ENCODE results near the gene TEX50. TPM values are rescaled to one million over a fixed set of nuclear protein-coding genes. Genes with fewer than 3 reads are reported as not detected.
"Not testable (repeated sequence)": the region's sequence is repeated elsewhere in the genome, so short reads cannot be mapped to it uniquely, and the experiment has no call there.

Gene TEX50
- total RNA-seq, 1 donor: not detected

DNA sequence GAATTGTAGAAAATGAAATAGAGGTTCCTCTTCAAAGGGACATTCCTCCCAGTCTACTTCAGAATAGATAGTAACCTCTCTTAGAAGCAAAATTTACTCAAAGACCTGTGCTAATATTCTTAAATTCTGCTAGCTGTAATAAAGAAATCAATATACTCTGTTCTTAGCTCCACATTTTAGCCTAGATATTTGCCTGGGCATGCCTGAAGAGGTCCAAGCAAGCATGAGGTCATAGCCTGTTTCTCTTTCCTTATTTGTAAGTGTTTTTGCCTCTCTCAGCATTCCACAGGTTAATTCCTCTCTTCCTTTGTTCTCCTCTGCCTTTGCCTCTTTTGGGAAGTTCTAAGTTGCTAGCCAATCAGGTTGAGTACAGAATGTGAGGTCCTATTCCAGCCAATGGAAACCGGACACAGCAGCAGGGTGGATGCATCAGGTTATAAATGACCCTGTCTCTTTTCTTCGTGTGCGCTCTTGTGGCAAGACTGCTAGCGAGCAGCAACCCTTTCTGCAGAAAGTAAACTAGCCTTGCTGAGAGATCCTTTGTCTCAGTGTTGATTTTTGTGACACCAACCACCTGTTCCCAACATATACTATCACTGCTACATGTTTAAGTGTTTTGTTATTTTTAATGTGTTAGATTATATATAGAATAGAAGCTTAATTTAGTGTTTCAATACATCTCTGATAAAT lies 7.5 kb downstream of the TEX50 start:
- H3K4me1 ChIP-seq (ENCODE audit: insufficient read depth, low read length); H3K27me3 ChIP-seq (ENCODE audit: insufficient read depth, low read length); H3K4me3 ChIP-seq (ENCODE audit: low read length); H3K9me3 ChIP-seq (ENCODE audit: low read depth, low read length): not testable (repeated sequence)

DNA sequence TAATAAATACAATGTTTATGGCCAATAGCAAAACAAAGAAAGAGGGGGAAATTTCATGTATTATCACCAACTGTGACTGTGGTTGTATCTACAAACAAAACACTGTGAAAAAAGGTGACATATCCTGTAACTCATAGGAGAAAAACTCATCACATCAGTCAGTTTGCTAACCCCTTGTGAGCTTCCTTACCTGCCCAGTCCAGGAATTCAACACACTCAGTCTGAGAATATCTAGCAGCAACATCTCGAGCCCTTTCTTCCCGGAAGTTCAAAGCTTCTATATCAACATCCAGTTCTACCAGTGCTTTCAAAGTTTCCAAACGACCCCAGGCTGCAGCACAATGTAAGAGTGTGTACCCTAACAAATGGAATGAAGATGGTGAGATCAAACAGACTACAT lies 11.5 kb downstream of the TEX50 start:
- no peaks in the 10 kb centered on the region for H3K9me3 ChIP-seq (ENCODE audit: low read depth, low read length)
- no peaks in the 10 kb centered on the region for H3K4me1 ChIP-seq (ENCODE audit: insufficient read depth, low read length)
- no peaks in the 10 kb centered on the region for H3K27me3 ChIP-seq (ENCODE audit: insufficient read depth, low read length)

DNA sequence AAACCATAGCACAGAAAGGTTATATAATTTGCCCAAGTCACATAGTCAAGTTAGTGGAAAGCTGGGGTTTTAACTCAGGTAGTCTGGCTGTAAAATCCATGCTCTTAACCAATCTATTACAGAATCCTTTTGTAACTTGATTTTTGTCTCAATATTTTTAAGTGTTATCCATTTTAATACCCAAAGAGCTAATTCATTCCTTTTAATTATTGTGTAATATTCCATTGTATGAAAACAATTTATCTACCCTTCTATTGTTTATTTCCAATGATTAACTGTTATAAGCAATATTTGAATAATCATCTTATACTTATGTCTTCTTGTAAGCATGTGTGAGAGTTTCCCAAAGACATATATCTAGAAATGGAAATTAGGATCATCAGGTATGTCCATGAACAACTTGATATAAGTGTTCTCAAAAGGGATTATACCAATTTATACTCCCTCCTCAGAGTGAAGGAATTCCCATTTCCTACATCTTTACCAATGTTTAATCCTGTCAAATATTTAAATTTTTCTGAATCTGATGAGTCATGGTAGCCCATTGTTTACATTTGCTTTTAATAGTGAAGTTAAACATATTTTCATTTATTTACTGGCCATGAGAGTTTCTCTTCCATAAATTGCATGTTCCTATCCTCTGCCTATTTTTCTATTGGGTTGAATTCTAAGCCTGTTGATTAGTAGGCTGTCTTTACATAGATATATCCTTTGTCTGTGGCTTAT lies 13.9 kb downstream of the TEX50 start:
- Histone ChIP-seq H3K27me3 (ENCODE audit: insufficient read depth, low read length) (no peaks in the 10 kb centered on the region), H3K4me3 (ENCODE audit: low read length) (no peak overlapping the region), H3K4me1 (ENCODE audit: insufficient read depth, low read length) (no peaks in the 10 kb centered on the region), H3K9me3 (ENCODE audit: low read depth, low read length) (no peaks in the 10 kb centered on the region)

More for the DNA sequence above, 11.5 kb downstream of the TEX50 start:
- H3K4me3 ChIP-seq (ENCODE audit: low read length): no peak overlapping the region

DNA sequence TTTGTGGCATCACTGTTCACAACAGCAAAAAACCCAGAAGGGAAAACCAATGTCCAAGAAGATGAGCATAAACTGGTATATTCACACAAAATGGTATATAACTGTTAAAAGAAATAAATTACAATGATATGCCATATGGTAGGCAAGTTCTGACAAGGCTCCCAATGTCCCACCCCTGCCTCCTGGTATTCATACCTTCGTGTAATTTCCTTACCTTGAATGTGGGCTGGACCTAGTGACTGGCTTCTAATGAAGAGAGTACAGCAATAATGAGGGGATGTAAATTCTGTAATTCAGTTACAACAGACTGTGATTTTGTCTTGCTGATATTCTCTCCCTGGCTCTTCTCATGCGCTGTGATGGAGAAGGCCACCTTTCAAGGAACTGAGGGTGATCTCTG lies 25.2 kb downstream of the TEX50 start:
- Histone ChIP-seq H3K4me3 (ENCODE audit: low read length) (no peak overlapping the region), H3K27me3 (ENCODE audit: insufficient read depth, low read length) (no peaks in the 10 kb centered on the region), H3K9me3 (ENCODE audit: low read depth, low read length) (no peaks in the 10 kb centered on the region), H3K4me1 (ENCODE audit: insufficient read depth, low read length) (no peaks in the 10 kb centered on the region)

DNA sequence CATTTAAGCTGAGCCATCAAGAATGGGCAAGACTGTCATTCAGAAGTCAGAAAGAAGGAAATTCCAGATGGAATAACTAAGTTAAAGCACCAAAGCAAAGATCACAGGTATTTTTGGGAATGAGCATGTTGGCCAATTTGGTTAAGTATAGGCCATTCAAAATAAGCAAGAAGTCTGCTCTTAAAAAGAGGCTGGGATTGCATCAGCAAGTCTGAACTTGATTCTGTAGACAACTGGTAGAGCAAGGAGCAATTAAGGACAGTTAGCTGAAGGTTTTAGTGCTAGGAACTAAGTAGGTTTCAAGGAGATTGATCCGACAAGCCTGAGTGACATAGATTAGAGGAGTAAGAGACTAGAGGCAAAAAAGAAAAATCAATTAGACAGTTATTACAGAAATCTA lies 26.1 kb downstream of the TEX50 start:
- no peaks in the 10 kb centered on the region for H3K4me1 ChIP-seq (ENCODE audit: insufficient read depth, low read length)
- no peaks in the 10 kb centered on the region for H3K9me3 ChIP-seq (ENCODE audit: low read depth, low read length)
- no peaks in the 10 kb centered on the region for H3K27me3 ChIP-seq (ENCODE audit: insufficient read depth, low read length)
- H3K4me3 ChIP-seq (ENCODE audit: low read length): no peak overlapping the region

DNA sequence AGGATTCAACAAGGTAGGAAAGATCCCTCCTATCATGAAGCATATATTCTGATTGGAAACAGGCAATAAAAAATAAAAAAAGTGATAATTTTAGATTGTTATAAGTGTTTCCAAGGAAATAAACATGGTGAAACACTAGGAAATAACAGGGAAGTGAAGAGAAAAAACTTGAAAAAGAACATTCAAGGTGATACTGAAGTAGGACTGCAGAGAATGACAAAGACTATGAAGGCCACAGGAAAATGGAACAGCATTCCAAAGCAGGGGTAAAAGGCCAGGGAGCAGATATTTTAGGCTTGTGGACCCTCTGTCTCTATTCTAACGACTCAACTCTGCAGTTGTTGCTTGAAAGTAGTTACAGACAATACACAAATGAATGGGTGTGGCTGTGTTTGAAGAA lies 26.6 kb downstream of the TEX50 start:
- no peak overlapping the region for H3K4me3 ChIP-seq (ENCODE audit: low read length)
- no peaks in the 10 kb centered on the region for H3K9me3 ChIP-seq (ENCODE audit: low read depth, low read length)
- H3K4me1 ChIP-seq (ENCODE audit: insufficient read depth, low read length): no peaks in the 10 kb centered on the region
- H3K27me3 ChIP-seq (ENCODE audit: insufficient read depth, low read length): no peaks in the 10 kb centered on the region

DNA sequence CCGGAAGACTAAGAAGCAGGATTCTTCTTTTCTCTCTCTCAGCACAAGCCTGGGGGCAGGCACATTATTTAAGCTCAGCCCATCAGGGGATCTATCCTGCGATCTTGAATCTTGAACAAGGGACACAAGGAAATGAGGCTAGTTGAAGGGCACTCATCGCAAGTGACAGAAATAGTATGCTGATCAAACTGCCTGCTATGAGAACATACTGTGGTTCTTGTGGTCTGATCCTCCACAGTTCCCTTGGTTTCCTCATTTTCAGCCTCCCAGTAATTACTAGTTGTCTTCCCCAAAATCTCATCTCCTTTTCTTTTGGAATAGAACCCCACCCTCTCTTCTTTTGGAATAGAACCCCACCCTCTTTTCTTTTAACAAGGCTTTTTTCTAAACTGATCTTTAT lies 28.0 kb downstream of the TEX50 start:
- Histone ChIP-seq H3K27me3 (ENCODE audit: insufficient read depth, low read length) (peaks cover 2% of the 10 kb centered on the region), H3K9me3 (ENCODE audit: low read depth, low read length) (no peaks in the 10 kb centered on the region), H3K4me3 (ENCODE audit: low read length) (no peak overlapping the region), H3K4me1 (ENCODE audit: insufficient read depth, low read length) (no peaks in the 10 kb centered on the region)

DNA sequence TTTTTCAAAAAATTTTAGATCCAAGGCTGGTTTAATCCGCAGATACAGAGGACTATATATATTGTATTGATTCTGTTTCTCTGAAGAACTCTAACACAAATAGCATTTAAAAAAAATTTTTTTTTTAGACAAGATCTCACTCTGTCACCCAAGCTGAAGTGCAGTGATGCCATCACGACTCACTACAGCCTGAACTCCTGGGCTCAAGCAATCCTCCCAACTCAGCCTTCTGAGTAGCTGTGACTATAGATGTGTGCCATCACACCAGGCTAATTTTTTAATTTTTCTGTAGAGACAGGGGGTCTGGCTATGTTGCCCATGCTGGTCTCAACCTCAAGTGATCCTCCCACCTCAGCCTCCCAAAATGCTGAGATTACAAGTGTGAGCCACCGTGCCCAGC lies 31.5 kb downstream of the TEX50 start:
- H3K4me1 ChIP-seq (ENCODE audit: insufficient read depth, low read length): peaks cover 6% of the 10 kb centered on the region
- peaks cover 25% of the 10 kb centered on the region for H3K27me3 ChIP-seq (ENCODE audit: insufficient read depth, low read length)
- H3K9me3 ChIP-seq (ENCODE audit: low read depth, low read length): no peaks in the 10 kb centered on the region
- H3K4me3 ChIP-seq (ENCODE audit: low read length): no peak overlapping the region

DNA sequence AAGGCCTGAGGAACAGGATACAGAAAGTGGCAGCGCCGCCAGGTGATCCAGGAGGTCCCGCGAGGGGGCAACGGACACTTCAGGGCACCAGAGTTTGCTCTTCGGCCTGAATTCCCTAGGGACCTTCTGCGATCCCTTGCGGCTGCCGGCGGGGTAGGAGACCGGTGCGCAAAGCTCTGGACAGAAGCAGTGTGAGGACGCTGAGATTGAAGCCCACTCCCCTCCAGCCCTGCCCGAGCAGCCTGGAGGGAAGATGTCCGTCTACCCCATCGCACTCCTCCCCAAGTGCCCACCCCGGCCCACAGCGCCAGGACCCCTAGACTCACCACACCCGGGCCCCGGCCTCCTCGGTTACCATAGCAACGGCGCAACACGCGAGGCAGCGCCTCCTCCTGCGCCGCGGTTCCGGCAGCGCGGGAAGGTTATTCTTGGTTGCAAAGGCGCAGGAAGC lies 34.4 kb downstream of the TEX50 start, which contains the start of gene ANKRD45:
TSS of gene ANKRD45 (minus strand) at position 361 of the 451 bp plus-strand sequence. CDS start 10,433 bp downstream, outside the sequence.
- Histone ChIP-seq H3K9me3 (ENCODE audit: low read depth, low read length) (no peaks in the 10 kb centered on the region), H3K4me3 (ENCODE audit: low read length) (no peak within 1 kb of the TSS), H3K4me1 (ENCODE audit: insufficient read depth, low read length) (peaks cover 6% of the 10 kb centered on the region), H3K27me3 (ENCODE audit: insufficient read depth, low read length) (peaks cover 25% of the 10 kb centered on the region)

DNA sequence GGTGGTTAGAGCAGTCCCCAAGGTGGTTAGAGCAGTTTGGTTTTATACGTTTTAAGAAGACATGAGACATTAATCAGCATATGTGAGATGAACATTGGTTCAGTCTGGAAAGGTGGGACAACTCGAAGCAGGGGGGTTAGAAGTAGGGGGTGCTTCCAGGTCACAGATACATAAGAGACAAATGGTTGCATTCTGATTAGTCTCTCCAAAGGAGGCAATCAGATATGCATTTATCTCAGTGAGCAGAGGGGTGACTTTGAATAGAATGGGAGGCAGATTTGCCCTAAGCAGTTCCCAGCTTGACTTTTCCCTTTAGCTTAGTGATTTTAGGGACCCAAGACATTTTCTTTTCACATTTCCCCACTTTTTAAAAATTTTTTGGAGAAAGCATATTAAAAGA lies 39.4 kb downstream of the TEX50 start:
- not testable (repeated sequence) for H3K4me3 ChIP-seq (ENCODE audit: low read length); H3K4me1 ChIP-seq (ENCODE audit: insufficient read depth, low read length); H3K9me3 ChIP-seq (ENCODE audit: low read depth, low read length); H3K27me3 ChIP-seq (ENCODE audit: insufficient read depth, low read length)

DNA sequence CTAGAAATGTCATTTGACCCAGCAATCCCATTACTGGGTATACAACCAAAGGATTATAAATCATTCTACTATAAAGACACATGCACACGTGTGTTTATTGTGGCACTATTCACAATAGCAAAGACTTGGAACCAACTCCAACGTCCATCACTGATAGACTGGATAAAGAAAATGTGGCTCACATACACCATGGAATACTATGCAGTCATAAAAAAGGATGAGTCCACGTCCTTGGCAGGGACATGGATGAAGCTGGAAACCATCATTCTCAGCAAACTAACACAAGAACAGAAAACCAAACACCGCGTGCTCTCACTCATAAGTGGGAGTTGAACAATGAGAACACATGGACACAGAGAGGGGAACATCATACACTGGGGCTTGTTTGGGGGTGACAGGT lies 45.0 kb downstream of the TEX50 start:
- not testable (repeated sequence) for H3K4me1 ChIP-seq (ENCODE audit: insufficient read depth, low read length); H3K27me3 ChIP-seq (ENCODE audit: insufficient read depth, low read length); H3K9me3 ChIP-seq (ENCODE audit: low read depth, low read length); H3K4me3 ChIP-seq (ENCODE audit: low read length)

DNA sequence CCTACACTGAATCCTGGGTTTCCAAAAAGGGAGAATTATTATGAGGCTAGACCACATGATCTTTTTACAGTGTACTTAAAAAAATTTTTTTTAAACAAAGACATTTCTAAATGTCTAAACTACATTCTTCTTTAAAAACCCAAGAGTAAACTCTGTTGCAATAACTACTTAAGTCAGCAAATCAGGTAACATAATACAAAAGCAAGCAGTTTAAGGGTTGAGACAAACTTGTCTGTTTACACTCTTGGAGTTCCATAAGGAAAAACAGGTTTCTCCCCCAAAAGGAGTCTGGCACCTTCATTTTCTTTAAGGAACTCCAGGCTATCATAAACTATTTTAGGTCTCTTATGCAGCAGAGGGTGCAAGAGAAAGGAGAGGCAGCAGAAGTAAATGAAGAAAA lies 47.0 kb downstream of the TEX50 start:
- H3K4me3 ChIP-seq (ENCODE audit: low read length): no peak overlapping the region
- no peaks in the 10 kb centered on the region for H3K4me1 ChIP-seq (ENCODE audit: insufficient read depth, low read length)
- no peaks in the 10 kb centered on the region for H3K27me3 ChIP-seq (ENCODE audit: insufficient read depth, low read length)
- H3K9me3 ChIP-seq (ENCODE audit: low read depth, low read length): no peaks in the 10 kb centered on the region

DNA sequence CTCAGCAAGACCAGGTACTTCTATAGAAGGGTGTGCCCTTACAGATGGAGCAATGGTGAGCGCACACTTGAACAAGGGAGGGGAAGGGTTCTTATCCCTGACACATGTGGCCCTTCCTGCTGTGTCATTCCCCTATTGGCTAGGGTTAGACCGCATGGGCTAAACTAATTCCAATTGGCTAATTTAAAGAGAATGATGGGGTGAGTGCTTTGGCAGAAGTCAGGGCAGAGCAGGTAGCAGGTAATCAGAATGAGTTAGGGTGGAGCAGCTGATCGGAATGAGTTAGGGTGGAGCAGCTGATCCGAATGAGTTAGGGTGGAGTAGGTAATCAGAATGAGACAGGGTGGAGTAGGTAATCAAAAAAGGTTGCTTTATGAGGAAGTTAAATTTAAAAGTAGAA lies 48.7 kb downstream of the TEX50 start:
- H3K27me3 ChIP-seq (ENCODE audit: insufficient read depth, low read length); H3K4me3 ChIP-seq (ENCODE audit: low read length); H3K4me1 ChIP-seq (ENCODE audit: insufficient read depth, low read length); H3K9me3 ChIP-seq (ENCODE audit: low read depth, low read length): not testable (repeated sequence)

DNA sequence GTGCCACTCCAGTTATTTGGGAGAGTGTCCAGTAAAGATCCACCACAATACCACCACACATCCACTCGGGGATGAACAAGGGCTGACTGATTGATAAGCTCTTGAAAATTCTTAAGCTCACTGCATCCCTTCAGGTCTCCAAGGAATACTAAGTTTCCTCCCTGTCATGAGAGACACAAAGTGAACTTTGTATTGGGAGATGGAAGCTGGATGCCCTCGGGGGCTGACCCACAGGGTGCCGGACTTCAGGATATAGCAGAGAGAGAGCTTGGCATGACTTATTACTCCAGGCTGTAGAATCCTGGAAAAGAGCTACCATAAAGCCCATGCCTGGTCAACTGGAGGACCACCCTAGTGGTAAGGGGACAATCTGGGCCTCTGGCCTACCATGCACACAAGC lies 50.0 kb downstream of the TEX50 start:
- H3K4me3 ChIP-seq (ENCODE audit: low read length); H3K4me1 ChIP-seq (ENCODE audit: insufficient read depth, low read length); H3K27me3 ChIP-seq (ENCODE audit: insufficient read depth, low read length); H3K9me3 ChIP-seq (ENCODE audit: low read depth, low read length): not testable (repeated sequence)

Measured in mononuclear cell (primary cell).